HG03108 (cell line): ENCODE data around the gene EPB41L2.
"Not testable (repeated sequence)": the region's sequence is repeated elsewhere in the genome, so short reads cannot be mapped to it uniquely, and the experiment has no call there.

Source experiments
- ATAC-seq: cut with Tn5 transposase; IDR thresholded peaks from one replicate; pipeline ENCODE4 v1.9.1; 2021; ENCODE audit warnings: moderate library complexity; ENCODE audit not compliant: unreplicated experiment

The EPB41L2 gene

DNA sequence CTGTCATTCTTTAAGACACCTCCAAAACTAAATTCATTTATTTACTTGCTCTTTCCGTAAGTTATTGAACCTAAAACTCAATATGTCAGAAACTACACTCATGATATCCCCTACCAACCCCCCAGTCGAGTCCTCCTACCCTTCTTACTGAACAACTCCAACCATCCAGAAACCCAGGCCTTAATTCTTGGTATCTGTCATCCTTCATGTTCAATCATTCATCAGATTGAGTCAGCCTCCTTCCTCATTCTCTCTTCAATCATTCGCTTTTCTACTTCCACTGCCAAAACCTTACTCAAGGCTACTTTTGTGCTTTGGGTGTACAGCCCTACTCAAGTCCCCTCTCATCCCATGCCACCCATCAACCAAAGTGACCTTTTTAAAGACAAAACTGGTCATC, 140.1 kb downstream of the EPB41L2 start:
- no peak for ATAC-seq

DNA sequence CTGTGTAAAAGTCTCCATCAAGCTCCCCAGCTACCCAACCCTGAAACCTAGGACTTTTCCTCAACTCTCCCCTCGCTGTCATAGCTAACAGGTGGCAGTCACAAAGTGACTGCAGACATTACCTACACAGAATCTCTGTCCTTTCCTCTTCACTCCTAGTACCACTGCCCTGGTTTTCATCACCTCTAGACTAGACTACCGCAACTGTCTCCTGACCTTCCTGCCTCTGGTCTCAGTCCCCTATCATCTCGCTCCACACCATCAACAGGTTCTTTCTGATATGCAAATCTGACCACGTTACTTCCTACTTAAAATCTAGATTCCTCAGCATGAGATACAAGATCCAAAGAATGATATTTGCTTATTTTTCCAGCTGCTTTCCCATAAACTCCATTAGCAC, 142.1 kb downstream of the EPB41L2 start:
- no peak for ATAC-seq

DNA sequence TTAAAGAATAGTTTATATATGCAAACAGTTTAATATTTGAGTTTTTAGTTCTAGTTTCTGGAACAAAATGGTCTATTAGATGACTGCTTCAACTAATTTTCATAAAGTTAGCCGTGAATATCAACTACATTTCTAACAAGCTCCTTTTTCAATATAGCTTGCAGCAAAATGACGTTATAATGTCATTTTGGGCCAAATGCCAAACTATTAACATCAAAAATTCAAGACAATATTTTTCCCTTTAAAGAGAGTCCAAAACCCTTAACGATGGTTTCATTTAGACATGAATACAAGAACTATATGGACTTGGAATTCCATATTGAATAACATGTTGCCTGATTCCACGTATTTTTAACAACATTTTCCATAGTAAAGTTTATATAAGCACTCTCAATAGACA, 144.9 kb downstream of the EPB41L2 start:
- ATAC-seq: no peak

DNA sequence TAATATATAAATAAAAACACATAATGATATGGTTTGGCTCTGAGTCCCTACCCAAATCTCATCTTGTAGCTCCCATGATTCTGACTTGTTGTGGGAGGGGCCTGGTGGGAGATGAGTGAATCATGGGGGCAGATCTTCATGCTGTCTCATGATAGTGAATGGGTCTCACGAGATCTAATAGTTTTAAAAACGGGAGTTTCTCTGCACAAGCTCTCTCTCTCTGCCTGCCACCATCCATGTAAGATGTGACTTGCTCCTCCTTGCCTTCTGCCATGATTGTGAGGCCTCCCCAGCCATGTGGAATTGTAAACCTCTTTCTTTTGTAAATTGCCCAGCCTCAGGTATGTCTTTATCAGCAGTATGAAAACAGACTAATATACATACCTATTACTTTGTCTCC, 147.4 kb downstream of the EPB41L2 start:
- not testable (repeated sequence) for ATAC-seq

DNA sequence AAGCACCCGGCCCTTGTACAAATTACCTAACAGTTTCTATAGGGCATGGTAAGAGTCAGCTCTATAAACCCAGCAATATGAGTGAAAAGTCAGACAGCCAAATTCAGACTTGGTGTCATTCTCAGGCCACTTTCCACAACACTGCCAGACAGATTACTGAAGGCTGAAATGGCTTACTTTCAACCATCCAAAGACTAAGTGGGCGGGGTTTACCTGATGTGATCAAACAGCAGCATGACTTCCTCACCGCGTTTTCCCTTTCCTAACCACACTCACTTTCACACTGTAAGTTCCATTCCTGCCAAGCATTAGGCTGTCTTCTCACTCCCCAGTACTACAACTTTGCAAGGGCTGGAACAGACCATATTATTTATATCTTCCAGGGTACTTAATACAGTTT, 149.9 kb downstream of the EPB41L2 start:
- peak; percentile 57 for ATAC-seq

DNA sequence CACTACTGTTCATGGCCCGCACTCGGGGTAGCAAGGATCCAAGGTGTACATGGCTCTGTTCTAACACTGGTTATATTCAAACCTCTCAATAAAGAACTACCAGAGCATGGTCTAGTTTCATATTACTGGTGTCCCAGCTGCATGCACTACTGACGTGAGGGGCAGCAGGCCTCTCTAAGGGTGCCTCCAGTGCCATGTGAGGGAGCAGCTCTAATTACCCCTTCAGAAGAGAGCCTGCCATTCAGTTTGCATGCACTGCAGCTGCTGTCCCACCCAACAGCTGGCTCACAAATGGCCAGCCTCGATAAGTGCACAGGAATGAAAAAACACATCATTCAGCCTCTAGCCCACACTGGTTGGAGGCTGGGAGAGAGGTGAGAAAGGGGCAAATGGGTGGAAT, 150.6 kb downstream of the EPB41L2 start:
- no peak for ATAC-seq

DNA sequence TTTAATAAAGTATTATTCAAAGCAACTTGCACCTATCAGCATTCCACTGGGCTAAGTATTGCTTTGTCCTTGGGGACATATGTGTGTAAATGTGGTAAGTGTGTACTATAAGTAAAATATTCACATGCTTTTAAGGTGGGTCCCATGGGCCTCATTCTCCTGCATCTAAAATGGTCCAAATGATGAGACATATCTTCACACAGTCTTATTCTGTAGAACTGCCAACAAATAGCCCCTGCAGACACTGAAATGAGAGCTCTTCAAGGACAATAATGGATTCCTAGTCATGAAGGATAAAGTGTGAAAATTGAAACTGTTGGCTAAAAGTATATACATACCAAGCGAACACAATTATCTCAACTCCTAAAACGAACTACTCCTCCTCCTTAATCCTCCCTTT, 154.1 kb downstream of the EPB41L2 start:
- no peak for ATAC-seq

DNA sequence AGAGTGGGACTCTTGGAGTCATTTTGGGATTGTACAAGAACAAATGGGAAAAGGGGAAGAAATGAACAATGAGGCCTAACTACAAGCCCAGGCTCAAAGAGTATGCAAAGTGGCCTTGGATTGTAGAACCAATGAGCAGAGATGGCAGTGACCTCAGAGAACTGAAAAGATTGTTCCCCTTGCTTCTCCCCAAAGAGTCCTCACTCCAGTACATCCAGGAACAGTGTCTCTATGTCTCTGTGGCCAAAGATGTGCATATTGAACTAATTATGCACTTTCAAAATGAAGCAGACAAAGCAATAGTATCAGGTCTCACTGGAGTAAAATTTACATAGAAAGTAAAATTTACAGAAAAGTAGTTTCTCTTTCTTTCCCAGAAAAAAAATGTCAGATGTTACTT, 154.9 kb downstream of the EPB41L2 start:
- ATAC-seq: peak; percentile 55

DNA sequence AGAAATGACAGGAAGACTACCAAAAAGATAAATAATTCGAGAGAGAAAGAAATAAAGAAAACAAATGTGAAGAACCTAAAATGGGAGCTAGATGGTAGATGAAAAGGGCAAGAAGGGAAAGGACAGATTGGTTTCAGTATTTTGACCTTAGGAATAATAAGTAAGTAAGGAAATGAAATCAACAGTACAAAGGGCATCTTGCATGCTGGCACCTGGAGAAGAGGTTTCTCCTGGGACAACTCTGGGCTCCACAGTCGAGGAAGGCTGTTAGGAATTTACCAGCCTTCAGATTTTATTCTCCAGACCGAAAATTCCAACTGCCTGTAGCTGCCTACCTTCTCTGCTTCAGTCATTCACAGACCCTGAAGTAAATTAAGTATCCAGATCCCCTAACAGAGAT, 155.4 kb downstream of the EPB41L2 start:
- ATAC-seq: no peak

DNA sequence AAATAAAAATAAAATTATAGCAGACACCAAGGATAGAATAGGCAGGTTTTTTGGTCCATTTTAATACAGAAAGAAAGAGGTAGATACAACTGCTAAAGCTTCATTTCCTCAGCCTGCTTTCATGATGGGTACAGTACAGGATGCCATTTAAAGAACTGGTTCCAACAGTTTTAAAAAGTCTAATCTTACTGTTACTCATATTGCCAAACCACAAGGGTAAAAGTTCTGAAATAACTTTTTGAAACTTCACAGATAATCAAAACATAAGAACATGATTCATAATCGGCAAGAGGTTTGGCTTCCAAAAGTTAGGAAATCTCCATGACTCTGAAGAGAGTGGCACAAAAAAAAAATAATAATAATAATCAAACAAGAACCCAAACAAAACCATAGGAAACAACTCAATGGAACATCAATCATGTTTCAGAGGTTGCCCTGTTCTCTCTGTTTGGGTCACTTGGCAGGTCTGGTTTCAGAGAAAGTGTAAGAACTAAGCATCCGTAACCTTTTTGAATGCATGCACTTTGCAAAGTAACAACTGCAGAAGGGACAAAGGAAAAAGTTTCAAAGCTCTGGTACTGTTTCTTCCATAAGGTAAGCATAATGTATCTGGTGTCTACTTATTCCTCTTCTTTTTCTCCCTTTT, 156.2 kb downstream of the EPB41L2 start:
- no peak for ATAC-seq

DNA sequence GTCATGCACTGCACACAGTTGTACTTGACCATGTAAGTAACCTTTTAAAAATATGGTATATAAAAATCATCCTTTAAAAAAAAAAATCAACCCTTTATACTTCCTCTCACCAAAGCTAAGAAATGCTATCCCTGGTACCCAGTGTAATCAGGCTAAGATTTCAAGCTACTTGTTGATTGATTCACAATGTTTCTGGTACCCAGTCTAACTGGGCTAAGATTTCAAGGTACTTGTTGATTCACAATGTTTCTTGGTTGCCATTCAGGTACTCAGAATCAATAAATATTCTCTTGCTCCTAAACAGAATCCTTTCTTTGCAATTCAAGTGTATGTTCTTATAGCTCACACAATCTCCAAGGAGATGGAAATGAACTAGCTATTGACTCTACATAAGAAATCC, 159.4 kb downstream of the EPB41L2 start:
- ATAC-seq: no peak

DNA sequence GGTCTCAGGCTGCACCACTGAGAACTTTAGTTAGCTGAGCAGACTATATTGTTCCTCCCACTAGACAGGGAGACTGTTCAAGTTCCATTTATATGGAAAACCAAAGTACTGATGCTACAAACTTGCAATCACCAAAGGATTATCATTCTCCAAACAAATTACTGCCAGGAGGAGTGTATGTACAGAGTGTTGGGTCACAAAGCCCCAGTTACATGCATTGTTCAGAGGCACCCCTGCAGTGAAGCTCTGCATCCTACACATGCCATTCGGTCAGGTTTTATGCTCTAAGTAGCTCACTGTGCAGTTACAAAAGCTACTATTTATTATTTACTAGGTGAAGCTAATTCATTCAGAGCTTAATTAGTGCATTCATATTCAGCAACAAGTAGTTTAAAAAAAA, 160.0 kb downstream of the EPB41L2 start:
- ATAC-seq: no peak

DNA sequence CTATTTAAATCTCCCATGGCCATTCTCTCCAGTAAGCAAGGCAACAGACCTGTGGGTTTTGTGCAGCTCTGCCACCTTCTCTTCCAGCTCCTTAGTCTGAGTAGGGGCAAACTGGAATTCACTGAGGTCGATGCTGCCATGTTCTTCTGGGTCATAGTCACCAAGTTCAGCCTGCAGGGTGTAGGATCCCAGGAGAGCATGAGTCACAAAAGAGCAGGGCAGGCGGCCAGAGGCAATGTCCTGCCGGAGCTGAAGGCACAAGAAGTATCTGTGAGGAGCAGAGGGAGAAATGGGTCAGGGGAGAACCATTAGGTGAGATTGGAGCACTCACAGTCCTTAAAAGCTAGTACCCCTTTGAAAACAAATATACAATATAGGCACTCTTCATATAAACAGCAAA, 162.1 kb downstream of the EPB41L2 start:
- no peak for ATAC-seq

DNA sequence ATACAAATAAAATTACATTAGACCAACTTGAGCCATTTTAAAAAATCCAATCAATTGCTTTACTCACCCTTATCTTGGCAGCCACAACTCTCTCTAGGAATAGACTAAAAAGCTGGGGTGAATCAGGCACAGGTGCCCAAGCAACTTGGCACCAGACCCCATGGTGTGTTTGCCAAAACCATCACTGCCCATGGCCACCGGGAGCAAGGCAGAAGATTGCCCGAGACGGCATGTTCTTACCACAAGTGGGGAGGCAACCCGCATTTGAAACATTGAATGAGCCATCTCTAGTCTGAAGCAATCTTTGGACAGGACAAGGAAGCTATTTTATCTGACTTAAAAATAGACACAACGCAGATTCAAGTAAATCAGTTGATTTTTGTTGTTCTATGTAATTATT, 166.8 kb downstream of the EPB41L2 start:
- ATAC-seq: no peak

DNA sequence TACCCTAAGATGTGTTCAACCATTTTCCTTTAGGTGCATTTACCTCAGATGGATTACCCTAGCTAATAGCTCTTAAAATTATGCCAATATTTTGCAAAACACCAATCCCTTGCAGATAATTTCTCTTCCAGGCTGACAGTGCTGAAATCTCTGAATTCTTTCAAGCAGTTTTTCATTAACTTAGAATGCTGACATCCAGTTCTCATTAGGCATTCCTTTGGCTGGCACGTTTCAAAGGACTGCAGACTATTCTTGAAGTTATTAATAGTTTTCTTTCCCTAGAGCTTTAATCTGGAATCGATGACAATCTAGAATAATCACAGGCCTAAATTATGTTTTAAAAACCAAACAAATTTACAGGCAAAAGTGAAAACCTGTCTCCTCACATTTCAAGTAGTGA, 167.5 kb downstream of the EPB41L2 start:
- no peak for ATAC-seq

DNA sequence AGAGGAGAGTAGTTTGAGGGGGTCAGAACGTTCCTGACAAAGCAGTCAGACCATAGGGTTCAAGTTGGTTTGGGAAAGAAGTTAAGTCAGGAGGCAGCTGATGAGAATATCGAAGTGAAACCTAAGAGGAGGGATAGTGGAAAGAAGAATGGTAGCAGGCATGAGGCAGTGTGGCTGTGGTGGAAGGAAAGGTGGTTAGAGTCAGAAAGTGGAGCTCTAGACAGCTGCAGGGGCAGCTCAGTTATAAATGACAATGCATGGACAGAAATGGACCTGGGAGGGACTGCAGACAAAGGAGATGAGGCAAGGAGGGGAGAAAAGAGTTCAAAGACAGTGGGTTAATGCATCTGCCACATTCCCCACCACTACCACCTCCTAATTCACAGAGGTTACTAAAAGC, 169.3 kb downstream of the EPB41L2 start:
- ATAC-seq: no peak

DNA sequence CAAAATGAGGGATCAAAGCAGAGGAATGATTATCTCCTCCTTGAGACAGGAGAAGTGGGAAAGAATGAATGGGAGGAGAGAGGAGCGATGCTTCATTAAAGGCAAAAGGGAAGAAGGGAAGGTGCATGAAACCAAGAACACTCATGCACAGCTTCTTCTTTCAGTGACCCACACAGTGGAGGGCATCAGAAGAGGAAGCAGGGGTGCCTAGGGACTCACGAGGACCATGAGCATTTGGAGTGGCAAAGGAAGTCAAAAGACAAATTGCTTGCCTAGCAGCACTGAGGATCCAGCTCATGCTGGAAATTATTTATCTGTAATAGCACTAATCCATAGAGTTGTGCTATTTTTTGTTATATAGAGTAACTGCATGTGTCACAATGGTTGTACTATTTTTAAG, 169.8 kb downstream of the EPB41L2 start:
- ATAC-seq: no peak

DNA sequence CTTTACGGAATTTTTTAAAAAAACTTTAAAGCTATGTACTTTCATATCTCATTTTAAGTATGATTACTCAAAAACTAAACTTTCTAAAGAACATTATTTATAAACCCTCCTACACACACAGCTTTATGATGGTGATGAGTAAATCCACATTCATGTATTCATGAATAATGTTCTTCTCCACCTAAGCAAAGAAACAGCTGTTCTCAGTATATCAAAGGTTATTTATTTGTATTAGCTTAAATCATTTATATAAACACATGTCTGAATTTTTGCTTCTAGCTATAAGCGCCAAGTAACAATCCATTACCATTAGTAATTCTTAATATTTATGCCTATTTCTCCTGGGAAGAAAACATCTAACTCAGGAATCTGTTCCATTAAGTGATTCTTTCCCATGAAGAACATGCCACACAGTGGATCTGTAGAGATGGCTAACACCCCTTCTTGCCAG, 172.5 kb downstream of the EPB41L2 start:
- ATAC-seq: no peak

DNA sequence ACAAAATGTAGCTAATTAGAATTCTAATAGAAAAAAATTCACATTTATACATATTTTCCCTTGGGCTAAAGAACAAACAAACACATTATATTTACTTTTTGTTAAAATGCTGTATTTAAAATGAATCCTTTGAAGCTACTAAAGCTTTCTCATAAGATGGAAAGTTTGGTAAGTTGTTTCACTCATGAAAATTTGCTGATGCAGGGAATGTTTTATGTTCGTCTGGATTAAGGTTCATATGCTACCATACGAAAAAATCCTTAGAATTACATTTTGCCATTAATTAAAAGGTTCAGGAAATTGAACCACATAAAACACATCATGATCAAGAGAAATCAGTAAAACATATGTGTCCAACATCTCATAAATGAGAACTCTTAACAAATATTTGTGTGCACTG, 173.6 kb downstream of the EPB41L2 start:
- ATAC-seq: no peak

DNA sequence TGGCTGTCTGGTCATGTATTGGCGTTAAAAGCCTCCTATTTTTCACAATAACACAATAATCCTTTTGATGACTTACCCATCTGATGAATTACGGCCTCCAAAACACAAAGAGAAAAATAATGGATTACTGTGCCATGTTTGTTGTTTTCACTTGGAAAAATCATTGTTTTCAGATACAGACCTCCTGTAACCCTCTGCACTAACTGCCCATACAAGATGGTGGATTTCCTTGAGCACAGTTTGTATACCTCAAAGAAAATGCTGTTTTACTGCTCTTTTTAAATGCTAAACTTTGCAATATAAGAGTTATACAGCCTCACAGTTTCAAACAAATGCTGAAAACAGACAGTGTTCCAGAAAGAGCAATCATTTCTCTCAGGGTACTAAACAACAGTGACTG, 174.8 kb downstream of the EPB41L2 start:
- no peak for ATAC-seq

DNA sequence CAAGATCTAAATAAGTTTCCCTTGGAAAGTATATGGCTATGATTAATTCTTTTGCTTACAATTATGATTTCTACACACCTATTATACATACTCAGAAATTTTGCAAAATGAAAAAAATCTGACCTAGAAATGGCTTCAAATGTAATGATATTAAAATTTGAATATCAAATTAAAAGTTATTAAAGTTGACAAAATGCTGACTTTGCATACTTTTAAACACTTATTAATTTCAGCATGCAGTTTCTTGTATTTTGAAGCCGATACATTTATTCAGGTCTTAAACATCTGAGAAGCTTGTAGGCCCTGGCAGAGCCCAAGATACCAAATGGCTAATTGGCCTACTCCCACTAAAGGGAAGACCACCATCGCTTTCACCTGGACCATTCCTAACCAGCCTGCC, 176.1 kb downstream of the EPB41L2 start:
- no peak for ATAC-seq

DNA sequence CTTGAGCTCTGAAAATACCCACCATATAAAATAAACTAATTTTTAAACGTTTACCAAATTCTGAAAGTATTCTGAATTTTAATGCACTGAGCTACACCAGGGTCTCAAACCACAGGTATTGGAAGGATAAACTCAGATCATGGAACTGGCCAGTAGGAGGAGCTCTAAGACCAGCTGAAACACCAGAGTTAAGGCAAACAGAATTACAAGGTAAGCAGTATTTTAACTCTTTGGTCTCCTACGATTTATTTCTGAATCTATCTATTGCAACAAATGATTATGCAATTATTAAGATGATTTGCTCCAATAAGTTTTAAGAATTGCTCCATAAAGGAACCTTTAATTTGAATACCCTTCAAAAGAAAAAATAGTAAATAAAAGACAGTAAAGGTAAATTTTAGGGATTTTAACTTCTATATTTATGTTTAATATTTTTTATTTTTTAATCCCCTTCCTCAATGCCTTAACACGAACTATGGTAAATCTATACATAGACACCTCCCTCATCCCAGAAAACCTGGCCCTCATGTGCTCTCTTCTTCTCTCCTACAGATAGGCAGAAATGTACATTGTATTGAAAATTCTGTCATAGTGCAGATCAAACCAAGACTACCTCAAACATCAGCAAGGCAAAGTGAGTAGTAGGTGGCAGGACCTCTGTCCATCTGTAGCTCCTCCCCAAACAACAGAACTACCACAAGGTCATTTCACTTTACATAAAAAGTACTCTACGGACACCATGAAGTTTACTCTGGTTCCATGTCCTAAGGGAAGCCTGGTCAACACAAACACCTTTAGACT, 177.5 kb downstream of the EPB41L2 start:
- ATAC-seq: peak; percentile 77

DNA sequence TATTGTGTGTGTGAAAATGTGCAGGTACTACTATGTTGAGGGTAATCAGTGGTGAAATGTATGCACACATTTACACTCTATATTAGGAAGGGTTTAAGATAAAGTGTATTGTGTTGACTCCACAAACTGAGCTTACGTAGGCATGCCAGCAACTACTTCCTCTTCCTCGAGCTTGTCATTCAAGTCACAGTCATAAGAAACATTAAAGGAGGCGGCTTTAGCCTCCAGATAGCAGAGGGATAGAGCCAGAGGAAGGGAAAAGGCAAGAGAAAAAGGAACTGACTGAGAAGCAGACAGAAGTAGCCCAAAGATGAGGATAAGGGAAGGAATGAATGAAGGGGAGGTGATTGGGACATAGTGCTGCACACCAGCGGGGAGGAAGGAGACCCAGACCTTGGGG, 180.7 kb downstream of the EPB41L2 start:
- ATAC-seq: no peak
